Gastroesophageal sphincter (tissue), 4 donors: ENCODE results near the gene TESMIN. TPM values are rescaled to one million over a fixed set of nuclear protein-coding genes. Genes with fewer than 3 reads are reported as not detected.
A peak's percentile ranks its signal among the peaks of the same experiment; 100 is the strongest.

Experiments
- ATAC-seq: fragments of 150-250 bp; one replicate; pipeline ENCODE4 v1.9.1; 2016; ENCODE audit warnings: mild to moderate bottlenecking, moderate library complexity
- H3K27ac ChIP-seq, 4 donors: fragments of 200-600 bp; sonication (generic) in 3 of 4; 1 replicate in 3 of 4; 2 replicates in 1 of 4; pipeline ENCODE4 v1.5.1; 2016 to 2019
- H3K27me3 ChIP-seq: fragments of 200-600 bp; sonication (generic); one replicate; pipeline ENCODE4 v1.5.1; 2019
- H3K36me3 ChIP-seq, 2 donors: fragments of 200-600 bp; sonication (generic); one replicate each; pipeline ENCODE4 v1.5.1; 2019; ENCODE audit warnings: control low read depth in 1 of 2
- H3K4me1 ChIP-seq, 3 donors: fragments of 200-600 bp; sonication (generic); 1 replicate in 2 of 3; 2 replicates in 1 of 3; pipeline ENCODE4 v1.5.1; 2016 to 2019; ENCODE audit warnings: control low read depth in 2 of 3
- H3K4me3 ChIP-seq, 2 donors: fragments of 200-600 bp; sonication (generic); one replicate each; pipeline ENCODE4 v1.5.1; 2019; ENCODE audit warnings: mild to moderate bottlenecking in 1 of 2, moderate library complexity in 1 of 2
- H3K9me3 ChIP-seq, 3 donors: fragments of 200-600 bp; sonication (generic); one replicate each; pipeline ENCODE4 v1.5.1; 2017 to 2019; ENCODE audit warnings: control low read depth in 2 of 3
- CTCF ChIP-seq, 4 experiments: fragments of 200-600 bp in 2 of 4; fragments of 450-650 bp in 2 of 4; sonication (generic) in 1 of 4; IDR thresholded peaks; one replicate each; pipeline ENCODE4 v1.5.1; 2017 to 2019; ENCODE audit warnings: antibody characterized with exemption in 4 of 4, mild to moderate bottlenecking in 2 of 4, moderate library complexity in 2 of 4
- EP300 ChIP-seq: sonication (generic); formaldehyde crosslinking; IDR thresholded peaks from one replicate; pipeline ENCODE4 v1.6.1; 2017; ENCODE audit warnings: antibody characterized with exemption, mild to moderate bottlenecking
- POLR2A ChIP-seq, 2 donors: fragments of 450-650 bp; IDR thresholded peaks; one replicate each; pipeline ENCODE4 v1.6.1; 2017; ENCODE audit warnings: antibody characterized with exemption in 2 of 2, mild to moderate bottlenecking in 2 of 2, moderate library complexity in 1 of 2
- POLR2AphosphoS5 ChIP-seq: sonication (generic); formaldehyde crosslinking; IDR thresholded peaks from one replicate; pipeline ENCODE4 v1.6.1; 2017; ENCODE audit warnings: antibody characterized with exemption
- WGBS, 2 donors: methylation state at CpG; one replicate each; pipeline ENCODE4 v1.1.5; 2018; ENCODE audit warnings: low coverage in 1 of 2; 5-methylcytosine and 5-hydroxymethylcytosine counted together
- total RNA-seq, 4 donors: library from RNA; depleted of rRNA; stranded (reverse); fragments of >200 nt; gene quantifications; one replicate each; pipeline ENCODE4 v1.1.0, GENCODE V29; 2016

The TESMIN gene
- total RNA-seq, 4 donors from 2014 or later = 0.12 to 0.54 (median 0.27) TPM; not detected in 1

- TF ChIP-seq POLR2AphosphoS5 (no peak), POLR2A (IDR thresholded peaks at IDR 0.05) (no peak), EP300 (no peak), CTCF (IDR thresholded peaks at IDR 0.05) (no peak)
- 40 to 48% methylated on average over 1 to 3 of the region's 15 CpGs for WGBS, 2 donors
- no peak overlapping the region for H3K4me3 ChIP-seq
- no peaks in the 10 kb centered on the region for H3K36me3 ChIP-seq
- H3K9me3 ChIP-seq = peaks cover 0 to 4% (median 0%) of the 10 kb centered on the region in 3 donors
- H3K4me1 ChIP-seq = no peaks in the 10 kb centered on the region
- H3K27me3 ChIP-seq = peaks cover 44% of the 10 kb centered on the region
- H3K27ac ChIP-seq = no peak overlapping the region
- peak; percentile 58 for ATAC-seq
Observed at GRCh38 chr11:68666849-68667248, 84.5 kb downstream of the TESMIN start.

GRCh38 chr11:68665436-68665835 lies 85.9 kb downstream of the TESMIN start:
- no peaks in the 10 kb centered on the region for H3K9me3 ChIP-seq
- H3K4me3 ChIP-seq = no peak overlapping the region
- H3K4me1 ChIP-seq = no peaks in the 10 kb centered on the region
- ATAC-seq = no peak
- H3K27ac ChIP-seq = no peak overlapping the region
- 77 to 79% methylated on average over 16 of the region's 16 CpGs for WGBS, 2 donors
- H3K36me3 ChIP-seq = no peaks in the 10 kb centered on the region
- peaks cover 43% of the 10 kb centered on the region for H3K27me3 ChIP-seq
- TF ChIP-seq EP300 = no peak

- peaks cover 38% of the 10 kb centered on the region for H3K27me3 ChIP-seq
- H3K4me1 ChIP-seq = no peaks in the 10 kb centered on the region
- no peak for TF ChIP-seq POLR2AphosphoS5
- no peak for TF ChIP-seq CTCF (IDR thresholded peaks at IDR 0.05)
- no peak for TF ChIP-seq POLR2A (IDR thresholded peaks at IDR 0.05)
- no peak for TF ChIP-seq EP300
- H3K36me3 ChIP-seq = no peaks in the 10 kb centered on the region
- WGBS, 2 donors = no CpG with 5 or more reads among the region's 7 CpGs
- no peaks in the 10 kb centered on the region for H3K9me3 ChIP-seq
- no peak overlapping the region for H3K27ac ChIP-seq
- H3K4me3 ChIP-seq = no peak overlapping the region
- no peak for ATAC-seq
Observed at GRCh38 chr11:68664906-68665305, 86.4 kb downstream of the TESMIN start.

GRCh38 chr11:68664141-68664540 lies 87.2 kb downstream of the TESMIN start:
- Histone ChIP-seq H3K27ac (no peak overlapping the region), H3K27me3 (peaks cover 33% of the 10 kb centered on the region), H3K9me3 (no peaks in the 10 kb centered on the region), H3K4me3 (no peak overlapping the region), H3K36me3 (no peaks in the 10 kb centered on the region), H3K4me1 (peaks cover 0 to 5% (median 0%) of the 10 kb centered on the region in 3 donors)
- 87% methylated on average over 7 of the region's 9 CpGs; no CpG with 5 or more reads in 1 of the 2 donors for WGBS, 2 donors
- no peak for ATAC-seq
- TF ChIP-seq POLR2A (IDR thresholded peaks at IDR 0.05) (no peak), CTCF (IDR thresholded peaks at IDR 0.05) (no peak), POLR2AphosphoS5 (no peak), EP300 (no peak)

GRCh38 chr11:68663482-68664010 lies 87.8 kb downstream of the TESMIN start:
- no peak overlapping the region for H3K27ac ChIP-seq
- TF ChIP-seq EP300 (no peak), CTCF (IDR thresholded peaks at IDR 0.05) (no peak), POLR2A (IDR thresholded peaks at IDR 0.05) (no peak), POLR2AphosphoS5 (no peak)
- no peak for ATAC-seq
- H3K4me3 ChIP-seq = no peak overlapping the region
- peaks cover 33% of the 10 kb centered on the region for H3K27me3 ChIP-seq
- peaks cover 0 to 10% (median 0%) of the 10 kb centered on the region in 3 donors for H3K4me1 ChIP-seq
- no peaks in the 10 kb centered on the region for H3K9me3 ChIP-seq
- no peaks in the 10 kb centered on the region for H3K36me3 ChIP-seq
- 57 to 87% methylated on average over 3 to 6 of the region's 18 CpGs for WGBS, 2 donors
